Brain microvascular endothelial cell (primary cell): ENCODE results near the gene ZBTB44.

Experiments used
- DNase-seq: peaks from one replicate; pipeline ENCODE4 v3.0.0-alpha.2; 2020
- H3K27ac ChIP-seq: fragments of 250-450 bp; sonication (Bioruptor Pico); 2 replicates; pipeline ENCODE4 v1.5.1; 2020; ENCODE audit warnings: mild to moderate bottlenecking, moderate library complexity
- H3K27me3 ChIP-seq: fragments of 250-450 bp; sonication (Bioruptor Pico); replicated peaks from 2 replicates; pipeline ENCODE4 v1.5.1; 2020; ENCODE audit warnings: mild to moderate bottlenecking
- H3K36me3 ChIP-seq: fragments of 250-450 bp; sonication (Bioruptor Pico); replicated peaks from 2 replicates; pipeline ENCODE4 v1.5.1; 2020; ENCODE audit warnings: mild to moderate bottlenecking
- H3K4me3 ChIP-seq: 2 replicates; pipeline ENCODE4 v1.5.1; 2011; ENCODE audit warnings: low read depth, mild to moderate bottlenecking, control low read depth, low read length, moderate library complexity
- in situ Hi-C: cut with HindIII; loops from 2 replicates; pipeline ENCODE4 v1.10.0; 2017; ENCODE audit warnings: low sequenced_read_pairs, low pct_ligation_motif_present
- TF ChIP-seq, protein P1 (sequence below): IDR thresholded peaks from 2 replicates; pipeline ENCODE4 v1.5.1; 2011; ENCODE audit warnings: low read depth, mild to moderate bottlenecking, moderate library complexity, low read length, control low read depth, inconsistent platforms; ENCODE audit errors: missing control alignments

ZBTB44 gene

DNA sequence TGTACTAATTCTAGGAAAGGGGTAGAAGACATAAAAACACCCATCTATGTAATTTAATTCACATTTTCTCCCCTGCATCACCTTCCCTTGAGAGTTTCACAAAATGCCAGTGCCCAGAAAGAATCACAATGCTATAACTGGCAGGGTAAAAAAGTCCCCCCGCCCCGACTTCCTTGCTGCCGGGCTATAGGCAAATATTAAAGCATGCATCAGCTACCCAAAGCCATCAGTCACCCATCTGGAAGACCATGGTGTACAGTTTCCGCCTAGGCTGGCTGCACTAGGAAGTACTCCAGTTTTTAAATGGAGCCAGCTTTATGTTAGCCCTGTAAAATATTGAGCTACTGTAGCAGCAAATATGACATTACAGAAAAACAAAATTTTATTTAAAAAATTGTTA lies 87.3 kb downstream of the ZBTB44 start:
- no peak overlapping the region for H3K27ac ChIP-seq
- no peak for DNase-seq
- H3K36me3 ChIP-seq: no peaks in the 10 kb centered on the region
- TF ChIP-seq, protein P1, sequence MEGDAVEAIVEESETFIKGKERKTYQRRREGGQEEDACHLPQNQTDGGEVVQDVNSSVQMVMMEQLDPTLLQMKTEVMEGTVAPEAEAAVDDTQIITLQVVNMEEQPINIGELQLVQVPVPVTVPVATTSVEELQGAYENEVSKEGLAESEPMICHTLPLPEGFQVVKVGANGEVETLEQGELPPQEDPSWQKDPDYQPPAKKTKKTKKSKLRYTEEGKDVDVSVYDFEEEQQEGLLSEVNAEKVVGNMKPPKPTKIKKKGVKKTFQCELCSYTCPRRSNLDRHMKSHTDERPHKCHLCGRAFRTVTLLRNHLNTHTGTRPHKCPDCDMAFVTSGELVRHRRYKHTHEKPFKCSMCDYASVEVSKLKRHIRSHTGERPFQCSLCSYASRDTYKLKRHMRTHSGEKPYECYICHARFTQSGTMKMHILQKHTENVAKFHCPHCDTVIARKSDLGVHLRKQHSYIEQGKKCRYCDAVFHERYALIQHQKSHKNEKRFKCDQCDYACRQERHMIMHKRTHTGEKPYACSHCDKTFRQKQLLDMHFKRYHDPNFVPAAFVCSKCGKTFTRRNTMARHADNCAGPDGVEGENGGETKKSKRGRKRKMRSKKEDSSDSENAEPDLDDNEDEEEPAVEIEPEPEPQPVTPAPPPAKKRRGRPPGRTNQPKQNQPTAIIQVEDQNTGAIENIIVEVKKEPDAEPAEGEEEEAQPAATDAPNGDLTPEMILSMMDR: no peak
- in situ Hi-C loops: no loop called here
- H3K27me3 ChIP-seq: no peaks in the 10 kb centered on the region
- no peak overlapping the region for H3K4me3 ChIP-seq

DNA sequence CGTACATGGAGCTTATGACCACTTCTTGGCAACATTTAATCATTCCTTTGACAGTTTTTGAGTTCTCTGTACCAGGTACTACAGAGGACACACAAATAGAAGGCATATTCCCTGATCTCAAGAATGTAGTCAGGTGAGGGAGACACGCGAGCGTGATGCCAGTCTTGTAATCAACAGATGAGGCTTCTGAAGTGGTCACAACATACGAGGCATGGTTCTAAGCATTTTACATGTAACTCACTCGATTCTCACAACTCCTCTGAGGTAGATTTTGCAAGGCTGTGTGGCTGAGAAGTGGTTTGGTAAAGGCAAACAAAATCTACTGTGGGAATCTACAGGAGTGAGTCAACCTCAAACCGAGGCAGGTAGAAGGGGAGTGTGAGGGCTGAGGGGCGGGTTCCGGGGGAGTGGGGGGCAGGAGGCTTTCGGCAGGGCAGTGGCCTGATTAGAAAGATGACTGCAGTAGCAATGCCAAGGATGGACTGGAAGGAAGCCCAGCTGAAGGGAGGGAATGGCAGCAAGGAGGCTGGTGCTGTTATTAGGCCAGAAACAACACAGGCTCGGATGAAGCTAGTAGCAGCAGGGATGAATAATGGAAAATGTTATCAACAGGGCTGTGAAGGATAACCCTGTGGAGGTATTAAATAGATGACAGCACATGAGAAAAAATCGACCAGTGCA lies 91.3 kb downstream of the ZBTB44 start:
- TF ChIP-seq, protein P1: no peak
- no peaks in the 10 kb centered on the region for H3K27me3 ChIP-seq
- in situ Hi-C loops: loop anchor here (25.0 kb wide), 1 partner anchor 164 kb away; no protein-coding TSS in a partner anchor
- no peaks in the 10 kb centered on the region for H3K36me3 ChIP-seq
- no peak overlapping the region for H3K4me3 ChIP-seq
- H3K27ac ChIP-seq: no peak overlapping the region
- DNase-seq: no peak

DNA sequence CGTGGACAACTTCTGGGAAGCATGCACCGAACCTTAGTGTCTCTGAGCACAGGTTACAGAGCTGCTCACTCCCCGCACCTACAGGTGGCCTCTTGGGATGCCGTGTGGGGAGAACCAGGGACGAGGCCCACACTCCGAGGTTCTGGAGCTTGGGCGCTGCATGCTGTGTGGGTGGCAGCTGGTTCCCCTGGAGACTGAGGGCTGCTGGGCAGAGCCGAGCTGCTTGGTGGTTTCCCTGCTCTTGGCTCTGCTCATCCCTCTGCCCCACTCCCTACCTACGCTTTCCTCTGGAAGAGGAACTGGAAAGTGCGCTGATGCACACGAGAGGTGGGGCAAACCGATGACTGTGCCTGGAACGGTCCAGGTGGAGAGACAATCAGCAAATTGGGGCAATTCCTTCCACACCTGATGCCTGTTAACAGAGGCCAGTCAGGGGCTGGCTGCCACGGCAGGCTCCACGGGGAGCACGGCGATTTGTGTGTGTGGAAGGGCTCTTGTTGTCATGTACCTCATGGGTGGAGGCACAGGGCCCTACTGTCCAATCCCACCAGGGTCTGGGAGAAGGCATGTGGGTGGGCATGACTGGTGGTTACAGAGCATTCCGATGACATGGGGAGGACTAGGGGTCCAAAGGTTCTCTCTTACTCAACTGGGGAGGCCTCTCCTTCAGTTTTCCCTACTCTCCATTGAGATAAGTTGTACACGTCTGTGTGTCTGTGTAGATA lies 94.2 kb downstream of the ZBTB44 start:
- Histone ChIP-seq H3K27me3 (peaks cover 18% of the 10 kb centered on the region), H3K4me3 (no peak overlapping the region), H3K36me3 (no peaks in the 10 kb centered on the region), H3K27ac (no peak overlapping the region)
- DNase-seq: no peak
- TF ChIP-seq, protein P1: no peak
- in situ Hi-C loops: loop anchor here (25.0 kb wide), 1 partner anchor 167 kb away; no protein-coding TSS in a partner anchor

DNA sequence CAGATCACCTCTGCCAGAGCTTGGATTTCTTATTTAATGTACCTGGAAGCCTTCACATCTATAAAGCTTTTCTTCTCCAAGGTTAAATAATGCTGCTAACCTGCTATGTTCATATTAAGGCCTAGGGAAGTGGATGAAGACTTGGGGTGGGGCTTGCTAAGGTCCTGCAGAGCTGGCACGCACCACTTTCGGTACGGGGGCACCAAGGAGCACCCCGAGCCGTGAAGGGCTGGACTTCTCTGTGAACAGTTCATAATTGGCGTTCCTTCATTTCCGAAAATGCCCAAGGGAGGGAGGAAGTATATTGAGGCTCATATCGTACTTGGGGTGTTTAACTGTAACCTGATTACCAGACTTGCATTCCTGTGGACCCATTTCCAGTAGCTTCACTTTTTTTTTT lies 95.6 kb downstream of the ZBTB44 start:
- TF ChIP-seq, protein P1: no peak
- Histone ChIP-seq H3K27ac (no peak overlapping the region), H3K4me3 (no peak overlapping the region), H3K27me3 (peaks cover 24% of the 10 kb centered on the region), H3K36me3 (no peaks in the 10 kb centered on the region)
- in situ Hi-C loops: loop anchor here (25.0 kb wide), 1 partner anchor 168 kb away; no protein-coding TSS in a partner anchor
- DNase-seq: no peak

DNA sequence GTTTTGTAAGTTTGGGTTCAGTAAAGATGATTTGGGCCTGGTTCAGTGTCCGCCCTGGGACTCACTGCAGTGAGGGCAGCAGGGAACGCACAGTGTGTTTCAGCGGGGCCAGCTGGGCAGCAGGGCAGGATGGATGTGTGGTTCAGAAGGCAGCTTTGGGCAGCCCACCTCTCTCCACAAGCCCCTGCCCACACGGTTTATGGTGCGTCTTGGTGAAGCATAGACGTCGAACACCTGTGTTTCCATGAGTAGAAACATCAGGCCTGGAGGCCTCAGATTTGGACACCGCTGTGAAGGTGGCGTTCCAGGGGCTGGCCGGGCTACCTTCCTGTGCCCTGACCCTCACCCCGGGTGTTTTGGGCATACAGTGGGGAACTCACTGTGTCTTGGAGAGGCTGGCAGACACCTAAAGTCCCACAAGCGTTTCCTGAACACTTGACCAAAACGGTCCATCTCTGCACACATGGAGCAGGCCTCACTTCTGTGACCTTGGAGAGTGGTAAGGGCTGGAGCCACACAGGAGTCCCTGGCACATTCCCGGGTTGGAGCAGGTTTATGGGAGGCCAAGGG lies 96.1 kb downstream of the ZBTB44 start:
- Histone ChIP-seq H3K36me3 (no peaks in the 10 kb centered on the region), H3K27me3 (peaks cover 24% of the 10 kb centered on the region), H3K27ac (no peak overlapping the region), H3K4me3 (no peak overlapping the region)
- in situ Hi-C loops: loop anchor here (25.0 kb wide), 1 partner anchor 169 kb away; no protein-coding TSS in a partner anchor
- DNase-seq: no peak
- TF ChIP-seq, protein P1: no peak
